GM12878 (cell line): ENCODE results near the gene SLC38A9. TPM values are rescaled to one million over a fixed set of nuclear protein-coding genes. Genes with fewer than 3 reads are reported as not detected.

Source experiments
- ATAC-seq: fragments of 200-7000 bp; cut with Tn5 transposase; 3 replicates; pipeline ENCODE4 v1.9.1; 2020; ENCODE audit warnings: mild to moderate bottlenecking, moderate library complexity
- BruUV-seq: library from RNA; stranded (reverse); fragments of 400-500 nt; replicated peaks from 2 replicates; lab custom pipeline; 2021; lab: Mats Ljungman, UMichigan
- CTCF ChIA-PET: fragments of 300-600 bp; sonication (Branson Sonifier 250); formaldehyde crosslinking; extraction: SDS; loops from one replicate; lab custom pipeline; 2021; ENCODE audit warnings: inconsistent platforms; lab: Yijun Ruan, JAX
- POLR2A ChIA-PET: fragments of 350-600 bp; formaldehyde crosslinking; extraction: SDS; loops from one replicate; lab custom pipeline; 2021; ENCODE audit warnings: inconsistent platforms; lab: Charles Lee
- RAD21 ChIA-PET: fragments of 300-600 bp; sonication (Branson Sonifier 250); formaldehyde crosslinking; loops from one replicate; lab custom pipeline; 2023; ENCODE audit warnings: antibody characterized with exemption; ENCODE audit not compliant: unreplicated experiment; lab: Charles Lee
- SMC1A ChIA-PET: fragments of 300-600 bp; sonication (Branson Sonifier 250); formaldehyde crosslinking; loops from one replicate; lab custom pipeline; 2023; ENCODE audit not compliant: unreplicated experiment, uncharacterized antibody; lab: Charles Lee
- DNase-seq: peaks from one replicate; pipeline ENCODE4 v3.0.0-alpha.2; 2011; ENCODE audit warnings: low read depth, low spot score
- FAIRE-seq: peaks from 3 replicates; lab custom pipeline; 2011; peaks lifted over from hg19 to GRCh38; lab: Jason Lieb, UNC
- H2AFZ ChIP-seq: 2 replicates; pipeline ENCODE4 v1.6.0; 2011; ENCODE audit warnings: low read depth, low read length, control low read depth; ENCODE audit not compliant: control insufficient read depth
- H3K27ac ChIP-seq: 2 replicates; pipeline ENCODE4 v1.5.1; 2011; ENCODE audit warnings: control low read depth; ENCODE audit not compliant: control insufficient read depth, insufficient read depth
- H3K27me3 ChIP-seq, 2 experiments: replicated peaks in 1 of 2; 2 replicates each; pipeline versions ENCODE4 v1.6.0 to v1.6.1; 2011; ENCODE audit warnings: low read length in 1 of 2; ENCODE audit not compliant: control insufficient read depth in 2 of 2, insufficient read depth in 2 of 2
- H3K36me3 ChIP-seq, 2 experiments: 2 replicates each; pipeline ENCODE4 v1.5.1; 2011; ENCODE audit warnings: low read length in 1 of 2; ENCODE audit not compliant: control insufficient read depth in 2 of 2, insufficient read depth in 2 of 2
- H3K4me1 ChIP-seq: 2 replicates; pipeline ENCODE4 v1.6.1; 2011; ENCODE audit warnings: mild to moderate bottlenecking, low read length, moderate library complexity, mixed read lengths; ENCODE audit not compliant: control insufficient read depth, insufficient read depth
- H3K4me2 ChIP-seq: 2 replicates; pipeline ENCODE4 v1.6.0; 2011; ENCODE audit warnings: control low read depth; ENCODE audit not compliant: control insufficient read depth, insufficient read depth
- H3K4me3 ChIP-seq: fragments of 200-600 bp; sonication (generic); 2 replicates; pipeline ENCODE4 v1.5.1; 2016
- H3K79me2 ChIP-seq: 2 replicates; pipeline ENCODE4 v1.6.0; 2011; ENCODE audit warnings: low read length; ENCODE audit not compliant: control insufficient read depth, insufficient read depth
- H3K9ac ChIP-seq: 2 replicates; pipeline ENCODE4 v1.8.0; 2011; ENCODE audit warnings: low read length, control low read depth, mixed read lengths; ENCODE audit not compliant: control insufficient read depth, insufficient read depth
- H3K9me3 ChIP-seq: replicated peaks from 3 replicates; pipeline ENCODE4 v1.5.1; 2011; ENCODE audit warnings: mild to moderate bottlenecking, low read length; ENCODE audit not compliant: control insufficient read depth, insufficient read depth
- H4K20me1 ChIP-seq: 2 replicates; pipeline ENCODE4 v1.6.0; 2011; ENCODE audit not compliant: control insufficient read depth, insufficient read depth
- EED ChIP-seq: sonication (generic); IDR thresholded peaks from 2 replicates; pipeline ENCODE4 v1.6.1; 2016; ENCODE audit warnings: antibody characterized with exemption, low read depth
- IRF5 ChIP-seq: fragments of 450-650 bp; IDR thresholded peaks from 2 replicates; pipeline ENCODE4 v1.6.1; 2017; ENCODE audit warnings: borderline replicate concordance
- JUND ChIP-seq: IDR thresholded peaks from 2 replicates; pipeline ENCODE4 v1.6.1; 2012; ENCODE audit warnings: low read depth, mild to moderate bottlenecking, low read length, improper control_type of control experiment, moderate library complexity
- NR2C1 ChIP-seq: fragments of 450-650 bp; IDR thresholded peaks from 2 replicates; pipeline ENCODE4 v1.6.1; 2017; ENCODE audit warnings: antibody characterized with exemption, mild to moderate bottlenecking, moderate library complexity
- NR2C2 ChIP-seq: IDR thresholded peaks from 2 replicates; pipeline ENCODE4 v1.6.1; 2011; ENCODE audit warnings: borderline replicate concordance, low read depth; ENCODE audit not compliant: control insufficient read depth, insufficient read length
- POLR2A ChIP-seq: IDR thresholded peaks from 2 replicates; pipeline ENCODE4 v1.6.1; 2011; ENCODE audit warnings: low read depth, mild to moderate bottlenecking, low read length
- REST ChIP-seq: IDR thresholded peaks from 2 replicates; pipeline ENCODE4 v1.6.1; 2012; ENCODE audit warnings: mild to moderate bottlenecking, low read depth, low read length
- SMAD5 ChIP-seq: IDR thresholded peaks from 2 replicates; pipeline ENCODE4 v1.6.1; 2016; ENCODE audit warnings: antibody characterized with exemption, low read depth
- SMC3 ChIP-seq: IDR thresholded peaks from 2 replicates; pipeline ENCODE4 v1.6.1; 2011; ENCODE audit warnings: low read length, improper control_type of control experiment, borderline replicate concordance
- SREBF1 ChIP-seq: IDR thresholded peaks from 2 replicates; pipeline ENCODE4 v1.6.1; 2012; ENCODE audit warnings: mild to moderate bottlenecking, low read length
- SUPT20H ChIP-seq: IDR thresholded peaks from 2 replicates; pipeline ENCODE4 v1.6.1; 2011; ENCODE audit warnings: low read depth, mild to moderate bottlenecking, low read length, moderate library complexity, borderline replicate concordance; ENCODE audit not compliant: control insufficient read depth
- TAF1 ChIP-seq: IDR thresholded peaks from 2 replicates; pipeline ENCODE4 v1.6.1; 2011; ENCODE audit warnings: mild to moderate bottlenecking, low read depth, low read length, borderline replicate concordance
- TCF3 ChIP-seq: IDR thresholded peaks from 2 replicates; pipeline ENCODE4 v1.6.1; 2012; ENCODE audit warnings: low read depth, mild to moderate bottlenecking, low read length, borderline replicate concordance; ENCODE audit not compliant: insufficient read depth
- TCF7 ChIP-seq: IDR thresholded peaks from 2 replicates; pipeline ENCODE4 v1.6.1; 2014; ENCODE audit warnings: antibody characterized with exemption, borderline replicate concordance
- YBX1 ChIP-seq: fragments of 450-650 bp; IDR thresholded peaks from 2 replicates; pipeline ENCODE4 v1.6.1; 2016; ENCODE audit warnings: antibody characterized with exemption
- ZNF274 ChIP-seq: IDR thresholded peaks from one replicate; pipeline ENCODE4 v1.8.0; 2011; ENCODE audit not compliant: insufficient read length, insufficient read depth
- WGBS: methylation state at CpG from one replicate; pipeline ENCODE4 v1.1.6; 2016; ENCODE audit warnings: low lambda C conversion rate; ENCODE audit not compliant: insufficient replicate concordance, insufficient coverage; ENCODE audit errors: missing lambda C conversion rate; 5-methylcytosine and 5-hydroxymethylcytosine counted together
- in situ Hi-C: fragments of 300-500 bp; cut with MboI; formaldehyde crosslinking; loops from 9 replicates; pipeline ENCODE4 v1.14.3; 2018; ENCODE audit warnings: mixed read lengths
- intact Hi-C: fragments of 100-400 bp; cut with micrococcal nuclease; formaldehyde crosslinking; loops from one replicate; pipeline ENCODE4 v1.14.2; 2022; ENCODE audit not compliant: unreplicated experiment
- polyA plus RNA-seq, 11 experiments: library from polyadenylated mRNA; depleted of rRNA in 4 of 11; unstranded in 6 of 11; stranded (reverse) in 5 of 11; fragments of >200 nt; fragmentation: Nextera tagmentation in 4 of 11; fragmentation: Illumina TruSeq in 1 of 11; extraction: Ambion mirVana in 4 of 11; extraction: Trizol in 1 of 11; gene quantifications; 1 replicate in 1 of 11; 2 replicates in 10 of 11; pipeline versions ENCODE4 v1.2.1 to v1.2.3, GENCODE V29; 2011 to 2016; ENCODE audit warnings: inconsistent platforms in 2 of 11, missing spikeins in 2 of 11, low read depth in 1 of 11
- total RNA-seq, 4 experiments: library from RNA; depleted of rRNA in 3 of 4; stranded (reverse); fragments of >200 nt in 3 of 4; fragmentation: Illumina TruSeq in 1 of 4; extraction: Trizol in 1 of 4; gene quantifications; 2 replicates each; pipeline versions ENCODE4 v1.2.1 to v1.2.3, GENCODE V29; 2013 to 2021

Gene SLC38A9
- total and polyA plus RNA-seq, 10 of the 15 experiments (the other 5 are each of a cell fraction or from before 2014, with no cell fraction given) = 8.5 to 35.1 (median 23.0) TPM

GRCh38 chr5:55671975-55672374 lies 40.1 kb downstream of the SLC38A9 start:
- no peak for FAIRE-seq
- no peaks in the 10 kb centered on the region for H4K20me1 ChIP-seq
- no peak overlapping the region for H3K9ac ChIP-seq
- 94% methylated on average over 1 of the region's 1 CpG for WGBS
- no peaks in the 10 kb centered on the region for H3K27me3 ChIP-seq
- RAD21 ChIA-PET = no interaction called here
- POLR2A ChIA-PET = no interaction called here
- H3K36me3 ChIP-seq = no peaks in the 10 kb centered on the region; a peak in 1 of 4 replicates
- no peak for TF ChIP-seq SREBF1
- no peak for TF ChIP-seq POLR2A
- no peak for TF ChIP-seq NR2C1
- TF ChIP-seq EED = no peak
- TF ChIP-seq IRF5 = no peak
- TF ChIP-seq SUPT20H = no peak
- TF ChIP-seq SMAD5 = no peak
- H3K79me2 ChIP-seq = no peaks in the 10 kb centered on the region
- H3K4me2 ChIP-seq = no peak overlapping the region
- SMC1A ChIA-PET = no interaction called here
- no peaks in the 10 kb centered on the region for H3K4me1 ChIP-seq
- no peak overlapping the region for H3K4me3 ChIP-seq
- intact Hi-C loops (no loop called here), in situ Hi-C loops (no loop called here)
- DNase-seq = no peak
- H3K9me3 ChIP-seq = no peaks in the 10 kb centered on the region; the same call in 2 of the 3 replicates
- H3K27ac ChIP-seq = no peak overlapping the region
- H2AFZ ChIP-seq = no peak overlapping the region
- CTCF ChIA-PET = no interaction called here
- no peak for ATAC-seq
- no TSS peak for BruUV-seq

GRCh38 chr5:55668356-55668755 lies 43.8 kb downstream of the SLC38A9 start:
- H3K79me2 ChIP-seq = no peaks in the 10 kb centered on the region
- BruUV-seq = no TSS peak
- RAD21 ChIA-PET = no interaction called here
- no peaks in the 10 kb centered on the region; the same call in 2 of the 3 replicates for H3K9me3 ChIP-seq
- H3K27me3 ChIP-seq = no peaks in the 10 kb centered on the region
- H3K4me3 ChIP-seq = no peak overlapping the region
- SMC1A ChIA-PET = no interaction called here
- intact Hi-C loops (no loop called here), in situ Hi-C loops (no loop called here)
- H3K4me2 ChIP-seq = no peak overlapping the region
- FAIRE-seq (no peak), ATAC-seq (no peak), DNase-seq (no peak)
- no peak overlapping the region for H2AFZ ChIP-seq
- H3K36me3 ChIP-seq = peaks cover 0 to 2% of the 10 kb centered on the region in 2 experiments; a peak in 1 of 4 replicates
- H3K4me1 ChIP-seq = no peaks in the 10 kb centered on the region
- H3K27ac ChIP-seq = no peak overlapping the region
- no peaks in the 10 kb centered on the region for H4K20me1 ChIP-seq
- CTCF ChIA-PET = no interaction called here
- H3K9ac ChIP-seq = no peak overlapping the region
- POLR2A ChIA-PET = no interaction called here
- no peak for TF ChIP-seq NR2C2
- no peak for TF ChIP-seq YBX1
- TF ChIP-seq TCF3 = no peak
- no peak for TF ChIP-seq TCF7
- TF ChIP-seq JUND = no peak
- no peak for TF ChIP-seq SMC3
- no peak for TF ChIP-seq REST
- TF ChIP-seq TAF1 = no peak
- no peak for TF ChIP-seq ZNF274
